NCI-H526 treated with DMSO at 0.1 percent for 48 hours (cell line): ENCODE data around the gene CBX6.

Source experiments
- DNase-seq: peaks from one replicate; lab custom pipeline; 2025; lab: John Stamatoyannopoulos, UW

The CBX6 gene

GRCh38 chr22:38819387-38819940, 52.6 kb downstream of the CBX6 start:
- no peak for DNase-seq

GRCh38 chr22:38817196-38817595, 54.8 kb downstream of the CBX6 start:
- no peak for DNase-seq

- no peak for DNase-seq
These were observed 56.2 kb downstream of the CBX6 start for GRCh38 chr22:38815842-38816241.
